Endodermal cell (in vitro differentiated cells): Measurements from ENCODE around the gene SOX12. TPM values are rescaled to one million over a fixed set of nuclear protein-coding genes. Genes with fewer than 3 reads are reported as not detected.

Experiments used
- DNase-seq: peaks from one replicate; pipeline ENCODE4 v3.0.0-alpha.2; 2017
- H3K27ac ChIP-seq: 2 replicates; pipeline ENCODE4 v1.5.1; 2013; ENCODE audit warnings: mild to moderate bottlenecking, low read depth, low read length, moderate library complexity
- H3K27me3 ChIP-seq: 2 replicates; pipeline ENCODE4 v1.6.1; 2013; ENCODE audit warnings: mild to moderate bottlenecking, low read length, moderate library complexity; ENCODE audit not compliant: insufficient read depth, control insufficient read depth, poor library complexity, severe bottlenecking
- H3K36me3 ChIP-seq: 2 replicates; pipeline ENCODE4 v1.7.0; 2013; ENCODE audit warnings: mild to moderate bottlenecking, low read length, moderate library complexity; ENCODE audit not compliant: control insufficient read depth, insufficient read depth
- H3K4me1 ChIP-seq: one replicate; pipeline ENCODE4 v1.7.0; 2013; ENCODE audit warnings: low read length; ENCODE audit not compliant: control insufficient read depth, insufficient read depth
- H3K4me3 ChIP-seq: 2 replicates; pipeline ENCODE4 v1.5.1; 2013; ENCODE audit warnings: mild to moderate bottlenecking, low read length, moderate library complexity
- H3K9ac ChIP-seq: 2 replicates; pipeline ENCODE4 v1.6.1; 2013; ENCODE audit warnings: mild to moderate bottlenecking, low read length, moderate library complexity; ENCODE audit not compliant: poor library complexity, severe bottlenecking; ENCODE audit errors: extremely low read depth
- H3K9me3 ChIP-seq: 2 replicates; pipeline ENCODE4 v1.6.1; 2013; ENCODE audit warnings: mild to moderate bottlenecking, low read length, moderate library complexity; ENCODE audit not compliant: control insufficient read depth
- H3K27ac Mint-ChIP-seq: 2 replicates; pipeline ENCODE4 v1.8.0; 2020; ENCODE audit warnings: mixed read lengths
- H3K27me3 Mint-ChIP-seq: 2 replicates; pipeline ENCODE4 v1.8.0; 2021; ENCODE audit warnings: mild to moderate bottlenecking, mixed read lengths; ENCODE audit not compliant: insufficient read depth
- H3K36me3 Mint-ChIP-seq: 2 replicates; pipeline ENCODE4 v1.8.0; 2020; ENCODE audit warnings: low read depth, mixed read lengths
- H3K4me1 Mint-ChIP-seq: 2 replicates; pipeline ENCODE4 v1.8.0; 2020; ENCODE audit warnings: mixed read lengths
- H3K4me3 Mint-ChIP-seq: 2 replicates; pipeline ENCODE4 v1.8.0; 2020; ENCODE audit warnings: mild to moderate bottlenecking, moderate library complexity, mixed read lengths
- H3K9me3 Mint-ChIP-seq: 2 replicates; pipeline ENCODE4 v1.8.0; 2020; ENCODE audit warnings: mild to moderate bottlenecking, mixed read lengths
- WGBS, 2 experiments: methylation state at CpG; one replicate each; pipeline versions ENCODE4 v1.1.5 to v1.1.7; 2013; ENCODE audit warnings: missing lambda C conversion rate in 2 of 2, mixed read lengths in 1 of 2; ENCODE audit not compliant: insufficient coverage in 1 of 2, insufficient read length in 1 of 2; 5-methylcytosine and 5-hydroxymethylcytosine counted together
- total RNA-seq, 2 donors: library from RNA; stranded (reverse); fragmentation: NEBNext Ultra II Directional in 1 of 2; extraction: Animal tissue kit (Norgen Biotek cat#: 25700) in 1 of 2; gene quantifications; 2 replicates in 1 of 2; 3 replicates in 1 of 2; pipeline ENCODE4 v1.2.1, GENCODE V29; 2021
- TF ChIP-seq, protein P1 (sequence below): fragments of 200-600 bp; sonication (generic); conservative IDR thresholded peaks from 2 replicates; pipeline ENCODE4 v1.5.0; 2021; ENCODE audit warnings: antibody characterized with exemption, mild to moderate bottlenecking

The SOX12 gene
- total RNA-seq, 2 donors from 2014 or later = 71.4 to 81.7 TPM

DNA sequence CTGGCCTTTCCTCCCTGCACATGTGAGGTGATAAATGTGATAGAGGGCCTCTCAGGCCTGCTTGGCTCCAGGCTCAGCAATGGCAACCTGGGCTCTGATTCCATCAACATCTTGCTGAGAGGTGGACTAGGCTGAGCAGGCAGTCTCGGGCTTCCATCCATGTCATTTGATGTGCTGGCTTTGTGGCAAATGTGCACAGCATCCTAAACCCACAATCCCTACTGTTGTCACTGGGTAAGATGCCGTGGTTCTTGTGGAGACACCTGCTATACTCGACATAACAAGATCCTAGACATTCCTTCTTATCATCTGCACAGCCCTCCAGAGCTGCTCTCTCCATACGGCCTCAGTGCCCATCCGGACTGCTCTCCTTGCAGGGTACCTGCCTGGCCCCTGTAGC lies 30.8 kb upstream of the SOX12 start:
- peaks cover 9% of the 10 kb centered on the region for H3K36me3 Mint-ChIP-seq
- WGBS, 2 experiments = 87 to 91% methylated on average over 3 to 5 of the region's 5 CpGs
- no peak overlapping the region for H3K27ac ChIP-seq
- H3K9ac ChIP-seq = no peak overlapping the region
- H3K27me3 ChIP-seq = no peaks in the 10 kb centered on the region
- peaks cover 35% of the 10 kb centered on the region for H3K27me3 Mint-ChIP-seq
- peaks cover 20% of the 10 kb centered on the region for H3K4me1 Mint-ChIP-seq
- no peaks in the 10 kb centered on the region for H3K4me1 ChIP-seq
- peaks cover 3% of the 10 kb centered on the region for H3K9me3 Mint-ChIP-seq
- TF ChIP-seq, protein P1, sequence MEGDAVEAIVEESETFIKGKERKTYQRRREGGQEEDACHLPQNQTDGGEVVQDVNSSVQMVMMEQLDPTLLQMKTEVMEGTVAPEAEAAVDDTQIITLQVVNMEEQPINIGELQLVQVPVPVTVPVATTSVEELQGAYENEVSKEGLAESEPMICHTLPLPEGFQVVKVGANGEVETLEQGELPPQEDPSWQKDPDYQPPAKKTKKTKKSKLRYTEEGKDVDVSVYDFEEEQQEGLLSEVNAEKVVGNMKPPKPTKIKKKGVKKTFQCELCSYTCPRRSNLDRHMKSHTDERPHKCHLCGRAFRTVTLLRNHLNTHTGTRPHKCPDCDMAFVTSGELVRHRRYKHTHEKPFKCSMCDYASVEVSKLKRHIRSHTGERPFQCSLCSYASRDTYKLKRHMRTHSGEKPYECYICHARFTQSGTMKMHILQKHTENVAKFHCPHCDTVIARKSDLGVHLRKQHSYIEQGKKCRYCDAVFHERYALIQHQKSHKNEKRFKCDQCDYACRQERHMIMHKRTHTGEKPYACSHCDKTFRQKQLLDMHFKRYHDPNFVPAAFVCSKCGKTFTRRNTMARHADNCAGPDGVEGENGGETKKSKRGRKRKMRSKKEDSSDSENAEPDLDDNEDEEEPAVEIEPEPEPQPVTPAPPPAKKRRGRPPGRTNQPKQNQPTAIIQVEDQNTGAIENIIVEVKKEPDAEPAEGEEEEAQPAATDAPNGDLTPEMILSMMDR = no peak
- H3K4me3 ChIP-seq = no peak overlapping the region
- no peaks in the 10 kb centered on the region for H3K9me3 ChIP-seq
- H3K27ac Mint-ChIP-seq = no peak overlapping the region
- H3K36me3 ChIP-seq = no peaks in the 10 kb centered on the region
- DNase-seq = no peak
- H3K4me3 Mint-ChIP-seq = no peak overlapping the region

DNA sequence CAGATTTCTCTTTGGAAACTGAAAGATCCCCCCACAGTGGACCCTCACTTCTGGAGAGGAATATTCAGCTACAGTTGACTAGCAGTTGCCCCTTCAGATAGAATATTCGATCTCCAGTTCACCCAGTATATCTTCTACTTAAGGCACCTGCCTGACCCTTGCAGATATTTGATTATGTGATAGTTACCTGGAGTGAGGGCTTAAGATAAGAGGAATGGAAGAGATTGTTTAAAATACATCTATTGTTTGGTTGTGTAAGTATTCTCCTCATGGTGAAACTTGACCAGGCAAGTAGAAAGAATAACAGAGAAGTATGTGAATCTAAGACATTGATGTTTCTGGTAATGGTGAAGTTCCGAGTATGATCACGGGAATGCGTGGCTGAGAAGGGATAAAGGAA lies 29.5 kb upstream of the SOX12 start:
- H3K4me1 Mint-ChIP-seq = peaks cover 27% of the 10 kb centered on the region
- no peaks in the 10 kb centered on the region for H3K9me3 ChIP-seq
- no peak for DNase-seq
- TF ChIP-seq, protein P1 = no peak
- no peak overlapping the region for H3K27ac Mint-ChIP-seq
- 81 to 84% methylated on average over 3 to 4 of the region's 4 CpGs for WGBS, 2 experiments
- H3K4me3 ChIP-seq = peak overlapping the region; percentile 38
- H3K27ac ChIP-seq = no peak overlapping the region
- H3K27me3 ChIP-seq = no peaks in the 10 kb centered on the region
- H3K27me3 Mint-ChIP-seq = peaks cover 35% of the 10 kb centered on the region
- peaks cover 3% of the 10 kb centered on the region for H3K36me3 ChIP-seq
- H3K36me3 Mint-ChIP-seq = peaks cover 9% of the 10 kb centered on the region
- no peaks in the 10 kb centered on the region for H3K4me1 ChIP-seq
- no peak overlapping the region for H3K9ac ChIP-seq
- peaks cover 3% of the 10 kb centered on the region for H3K9me3 Mint-ChIP-seq
- peak overlapping the region; percentile 96 for H3K4me3 Mint-ChIP-seq

DNA sequence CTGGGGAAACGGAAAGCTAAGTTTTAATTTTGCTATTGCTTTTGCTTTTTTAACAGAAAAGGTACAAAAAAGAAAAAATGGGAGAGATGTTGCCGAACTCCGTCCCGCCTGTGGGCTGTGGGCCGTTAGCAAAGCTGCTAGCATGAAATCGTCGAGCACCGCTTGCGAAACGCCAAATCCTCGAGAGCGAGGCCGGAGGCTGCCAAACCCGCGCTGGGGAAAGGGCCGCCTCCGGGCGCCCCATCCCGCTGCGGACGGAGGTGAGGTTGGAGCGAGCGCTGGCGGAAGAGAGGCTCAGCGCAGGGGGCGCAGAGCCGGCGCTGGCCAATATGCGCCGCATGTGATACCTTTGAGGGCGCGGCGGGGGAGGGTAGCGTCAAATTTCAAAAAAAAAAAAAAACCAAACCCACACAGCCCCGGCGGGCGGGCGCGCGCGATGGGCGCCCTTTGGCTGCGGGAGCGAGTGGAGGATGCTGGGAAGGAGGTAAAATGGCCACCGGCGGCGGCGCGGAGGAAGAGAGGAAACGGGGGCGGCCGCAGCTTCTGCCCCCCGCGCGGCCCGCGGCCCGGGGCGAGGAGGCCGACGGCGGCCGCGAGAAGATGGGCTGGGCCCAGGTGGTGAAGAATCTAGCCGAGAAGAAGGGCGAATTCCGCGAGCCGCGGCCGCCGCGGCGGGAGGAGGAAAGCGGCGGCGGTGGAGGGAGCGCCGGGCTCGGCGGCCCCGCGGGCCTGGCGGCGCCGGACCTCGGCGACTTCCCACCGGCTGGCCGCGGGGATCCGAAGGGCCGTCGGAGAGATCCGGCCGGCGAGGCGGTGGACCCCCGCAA lies 28.0 kb upstream of the SOX12 start, which contains the start of gene ZCCHC3:
TSS of gene ZCCHC3 (plus strand) at position 473 of the 827 bp plus-strand sequence. CDS start at position 490, 17 bp downstream.
- H3K4me3 ChIP-seq = peak within 1 kb of the TSS; percentile 90
- peak within 1 kb of the TSS; percentile 75 for H3K9ac ChIP-seq
- H3K4me1 ChIP-seq = peaks cover 6% of the 10 kb centered on the region
- H3K27ac Mint-ChIP-seq = peak within 1 kb of the TSS; percentile 96
- peaks cover 9% of the 10 kb centered on the region for H3K36me3 Mint-ChIP-seq
- peak within 1 kb of the TSS; percentile 69 for H3K27ac ChIP-seq
- H3K4me1 Mint-ChIP-seq = peaks cover 42% of the 10 kb centered on the region
- 0% methylated on average over 21 to 99 of the region's 99 CpGs for WGBS, 2 experiments
- DNase-seq = peak; percentile 94
- TF ChIP-seq, protein P1 = peak; percentile 43
- H3K36me3 ChIP-seq = peaks cover 3% of the 10 kb centered on the region
- peak within 1 kb of the TSS; percentile 96 for H3K4me3 Mint-ChIP-seq
- peaks cover 33% of the 10 kb centered on the region for H3K27me3 Mint-ChIP-seq
- H3K9me3 Mint-ChIP-seq = peaks cover 3% of the 10 kb centered on the region
- no peaks in the 10 kb centered on the region for H3K9me3 ChIP-seq
- no peaks in the 10 kb centered on the region for H3K27me3 ChIP-seq
